ENCODE data around the gene KIAA1755.

Gene KIAA1755

DNA sequence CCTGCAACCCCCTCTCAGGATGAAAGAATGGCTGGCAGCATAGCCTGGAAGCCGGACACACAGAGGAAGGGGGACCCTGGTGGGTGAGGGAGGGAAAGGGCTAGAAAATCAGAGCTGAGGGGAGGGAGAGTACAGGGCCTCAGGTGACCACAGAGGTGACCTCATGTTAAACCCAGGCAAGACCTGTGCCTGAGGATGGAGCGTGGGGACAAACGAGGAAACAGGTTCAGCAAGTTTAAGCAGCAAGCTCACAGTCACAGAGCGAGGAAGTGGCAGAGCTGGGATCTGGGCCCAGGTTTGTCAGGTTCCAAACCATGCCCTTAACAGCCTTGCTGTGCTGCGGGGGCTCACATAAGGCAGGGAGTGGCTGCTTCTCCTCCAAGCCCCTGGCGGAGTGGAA lies 39.4 kb upstream of the KIAA1755 start:
- Histone ChIP-seq H3K27me3 (peaks cover 4% of the 10 kb centered on the region; the same call in 1 of the 2 replicates), H3K4me3 (ENCODE audit: low read depth, low read length) (no peak overlapping the region), H3K36me3 (no peaks in the 10 kb centered on the region), H3K4me1 (no peaks in the 10 kb centered on the region), H3K9me3 (no peaks in the 10 kb centered on the region)
- no peak for DNase-seq
- TF ChIP-seq, protein P1, sequence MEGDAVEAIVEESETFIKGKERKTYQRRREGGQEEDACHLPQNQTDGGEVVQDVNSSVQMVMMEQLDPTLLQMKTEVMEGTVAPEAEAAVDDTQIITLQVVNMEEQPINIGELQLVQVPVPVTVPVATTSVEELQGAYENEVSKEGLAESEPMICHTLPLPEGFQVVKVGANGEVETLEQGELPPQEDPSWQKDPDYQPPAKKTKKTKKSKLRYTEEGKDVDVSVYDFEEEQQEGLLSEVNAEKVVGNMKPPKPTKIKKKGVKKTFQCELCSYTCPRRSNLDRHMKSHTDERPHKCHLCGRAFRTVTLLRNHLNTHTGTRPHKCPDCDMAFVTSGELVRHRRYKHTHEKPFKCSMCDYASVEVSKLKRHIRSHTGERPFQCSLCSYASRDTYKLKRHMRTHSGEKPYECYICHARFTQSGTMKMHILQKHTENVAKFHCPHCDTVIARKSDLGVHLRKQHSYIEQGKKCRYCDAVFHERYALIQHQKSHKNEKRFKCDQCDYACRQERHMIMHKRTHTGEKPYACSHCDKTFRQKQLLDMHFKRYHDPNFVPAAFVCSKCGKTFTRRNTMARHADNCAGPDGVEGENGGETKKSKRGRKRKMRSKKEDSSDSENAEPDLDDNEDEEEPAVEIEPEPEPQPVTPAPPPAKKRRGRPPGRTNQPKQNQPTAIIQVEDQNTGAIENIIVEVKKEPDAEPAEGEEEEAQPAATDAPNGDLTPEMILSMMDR (IDR thresholded peaks at IDR 0.05; ENCODE audit: low read depth, low read length): no peak

DNA sequence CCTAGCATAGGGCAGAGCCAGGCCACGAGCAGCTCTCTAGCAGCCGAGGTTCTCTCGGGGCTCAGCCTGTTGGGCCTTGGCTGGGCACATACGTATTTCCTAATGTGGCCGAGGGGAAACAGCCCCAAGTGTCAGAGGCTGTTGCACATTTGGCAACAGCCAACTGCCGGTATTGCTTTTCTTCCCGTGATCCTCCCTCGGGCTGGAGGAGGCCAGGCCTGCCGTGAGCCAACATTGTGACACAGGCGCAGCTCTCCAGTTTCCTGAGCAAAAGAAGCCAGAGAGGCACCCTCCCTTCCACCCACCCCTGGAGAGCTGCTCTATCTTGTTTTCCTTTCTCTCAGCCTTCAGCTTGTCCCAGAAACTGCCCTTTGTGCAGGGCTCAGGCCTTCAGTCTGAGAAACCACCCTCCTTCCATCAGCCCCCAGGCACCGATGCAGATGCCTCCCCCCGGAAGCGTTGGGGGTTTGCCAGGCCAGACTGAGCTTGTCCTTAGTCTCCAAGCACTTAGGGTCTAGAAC lies 38.3 kb upstream of the KIAA1755 start:
- no peaks in the 10 kb centered on the region for H3K9me3 ChIP-seq
- no peak overlapping the region for H3K4me3 ChIP-seq (ENCODE audit: low read depth, low read length)
- no peak for DNase-seq
- no peaks in the 10 kb centered on the region for H3K4me1 ChIP-seq
- no peaks in the 10 kb centered on the region for H3K36me3 ChIP-seq
- peaks cover 4% of the 10 kb centered on the region; the same call in 1 of the 2 replicates for H3K27me3 ChIP-seq
- TF ChIP-seq, protein P1 (IDR thresholded peaks at IDR 0.05; ENCODE audit: low read depth, low read length): no peak

- Histone ChIP-seq H3K9me3 (no peaks in the 10 kb centered on the region), H3K36me3 (no peaks in the 10 kb centered on the region), H3K4me3 (ENCODE audit: low read depth, low read length) (no peak overlapping the region), H3K4me1 (no peaks in the 10 kb centered on the region), H3K27me3 (peaks cover 4% of the 10 kb centered on the region; the same call in 1 of the 2 replicates)
- no peak for DNase-seq
- TF ChIP-seq, protein P1 (IDR thresholded peaks at IDR 0.05; ENCODE audit: low read depth, low read length): no peak
Observed at GRCh38 chr20:38297916-38298674, 37.6 kb upstream of the KIAA1755 start.

GRCh38 chr20:38296433-38296832 lies 35.9 kb upstream of the KIAA1755 start:
- Histone ChIP-seq H3K9me3 (no peaks in the 10 kb centered on the region), H3K27me3 (no peaks in the 10 kb centered on the region), H3K4me1 (no peaks in the 10 kb centered on the region), H3K4me3 (ENCODE audit: low read depth, low read length) (no peak overlapping the region), H3K36me3 (no peaks in the 10 kb centered on the region)
- TF ChIP-seq, protein P1 (IDR thresholded peaks at IDR 0.05; ENCODE audit: low read depth, low read length): no peak
- no peak for DNase-seq

DNA sequence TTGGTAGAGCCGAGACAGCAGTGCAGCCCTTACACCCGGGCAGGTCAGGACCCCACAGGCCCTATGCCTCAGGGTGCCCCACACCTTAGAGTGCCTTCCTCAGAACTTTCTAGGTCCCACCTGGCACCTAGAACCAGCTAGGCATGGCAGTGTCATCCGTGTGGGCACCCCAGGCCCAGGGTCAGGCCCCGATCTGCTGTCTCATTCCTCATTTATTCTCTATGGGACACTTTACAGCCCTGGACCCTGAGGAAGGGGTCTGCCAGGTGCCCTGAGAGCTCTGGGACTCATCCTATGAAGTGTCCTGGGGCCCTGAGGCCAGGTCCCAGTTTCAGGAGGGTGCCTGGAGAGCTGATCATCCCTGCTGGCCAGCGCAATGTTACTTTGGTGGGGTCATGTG lies 35.3 kb upstream of the KIAA1755 start:
- no peaks in the 10 kb centered on the region for H3K4me1 ChIP-seq
- TF ChIP-seq, protein P1 (IDR thresholded peaks at IDR 0.05; ENCODE audit: low read depth, low read length): no peak
- DNase-seq: no peak
- no peaks in the 10 kb centered on the region for H3K27me3 ChIP-seq
- no peak overlapping the region for H3K4me3 ChIP-seq (ENCODE audit: low read depth, low read length)
- H3K9me3 ChIP-seq: no peaks in the 10 kb centered on the region
- no peaks in the 10 kb centered on the region for H3K36me3 ChIP-seq

- Histone ChIP-seq H3K4me3 (ENCODE audit: low read depth, low read length) (no peak overlapping the region), H3K36me3 (no peaks in the 10 kb centered on the region), H3K4me1 (no peaks in the 10 kb centered on the region), H3K27me3 (no peaks in the 10 kb centered on the region), H3K9me3 (no peaks in the 10 kb centered on the region)
- DNase-seq: no peak
- TF ChIP-seq, protein P1 (IDR thresholded peaks at IDR 0.05; ENCODE audit: low read depth, low read length): no peak
Observed at GRCh38 chr20:38294076-38294591, 33.6 kb upstream of the KIAA1755 start.

Measured in BE2C (cell line).